22Rv1 (cell line): ENCODE measurements around the gene BEGAIN.

Experiments used
- CTCF ChIP-seq: fragments of 450-650 bp; IDR thresholded peaks from 2 replicates; pipeline ENCODE4 v1.5.1; 2017; ENCODE audit warnings: mild to moderate bottlenecking
- ZFX ChIP-seq: fragments of 450-650 bp; IDR thresholded peaks from 2 replicates; pipeline ENCODE4 v1.6.1; 2017; ENCODE audit warnings: antibody characterized with exemption, borderline replicate concordance

DNA sequence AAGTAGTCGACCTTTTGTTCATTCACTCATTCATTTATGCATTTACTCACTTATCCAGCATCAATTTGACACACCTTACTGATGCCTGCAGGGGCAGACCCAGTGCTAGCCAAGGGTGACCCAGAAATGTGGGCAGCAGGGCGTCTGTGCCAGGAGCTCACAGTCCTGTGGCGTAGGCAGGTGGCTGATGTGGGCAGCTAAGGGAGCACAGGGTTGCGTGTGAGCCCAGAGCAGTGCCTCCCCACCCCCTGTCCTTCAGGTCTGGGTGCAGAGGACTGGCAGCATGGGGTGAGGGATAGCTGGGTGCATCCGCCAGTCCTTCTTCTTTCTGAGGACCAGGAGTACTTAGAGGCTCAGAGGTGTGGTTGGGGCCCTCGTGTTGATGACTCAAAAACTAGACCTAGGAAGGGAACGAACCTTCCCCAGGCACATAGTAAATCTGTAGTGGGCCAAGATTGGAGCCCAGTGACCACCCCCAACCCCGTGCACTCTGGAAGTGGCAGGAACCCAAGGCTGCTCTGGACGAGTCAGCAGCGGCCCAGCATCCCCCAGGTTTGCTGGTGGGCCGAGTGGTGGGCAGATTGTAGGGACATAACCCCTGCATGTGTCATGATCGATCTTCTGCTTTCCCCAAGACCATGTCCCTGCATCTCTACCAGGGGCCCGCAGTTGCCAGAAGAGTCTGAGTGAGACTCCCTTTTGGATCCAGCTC is 63.9 kb downstream of the BEGAIN start:
- TF ChIP-seq CTCF (no peak), ZFX (no peak)
